PC-3 (cell line): ENCODE data around the gene AP1AR.

ENCODE experiments used
- EZH2phosphoT487 ChIP-seq: fragments of 300-600 bp; sonication (generic); IDR thresholded peaks from 2 replicates; pipeline ENCODE4 v1.6.1; 2018; ENCODE audit warnings: mild to moderate bottlenecking, antibody characterized with exemption, low read length, borderline replicate concordance
- TF ChIP-seq, protein P1 (sequence below): fragments of 300-600 bp; sonication (generic); conservative IDR thresholded peaks from 2 replicates; pipeline ENCODE4 v1.5.1; 2017; ENCODE audit warnings: antibody characterized with exemption, low read depth, mild to moderate bottlenecking, low read length

DNA sequence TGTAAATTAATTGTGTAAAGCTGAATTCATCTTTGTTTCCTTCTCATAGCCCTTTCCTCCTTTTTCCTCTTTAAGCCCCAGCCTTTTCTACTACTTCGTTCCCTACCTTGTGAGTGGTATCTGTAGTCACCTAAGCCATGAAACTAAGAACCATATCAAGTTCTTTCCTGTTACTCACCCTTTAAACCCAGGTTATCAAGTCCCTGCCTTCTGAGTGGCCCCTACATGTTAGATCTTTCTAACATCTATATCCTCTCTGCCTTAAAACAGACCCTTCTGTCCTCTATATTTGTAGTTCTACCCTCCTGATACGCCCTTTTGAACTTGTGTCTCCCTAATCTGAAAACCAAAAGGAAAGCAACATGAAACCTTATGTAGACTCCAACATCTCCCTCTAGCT lies 7.2 kb downstream of the AP1AR start:
- TF ChIP-seq, protein P1, sequence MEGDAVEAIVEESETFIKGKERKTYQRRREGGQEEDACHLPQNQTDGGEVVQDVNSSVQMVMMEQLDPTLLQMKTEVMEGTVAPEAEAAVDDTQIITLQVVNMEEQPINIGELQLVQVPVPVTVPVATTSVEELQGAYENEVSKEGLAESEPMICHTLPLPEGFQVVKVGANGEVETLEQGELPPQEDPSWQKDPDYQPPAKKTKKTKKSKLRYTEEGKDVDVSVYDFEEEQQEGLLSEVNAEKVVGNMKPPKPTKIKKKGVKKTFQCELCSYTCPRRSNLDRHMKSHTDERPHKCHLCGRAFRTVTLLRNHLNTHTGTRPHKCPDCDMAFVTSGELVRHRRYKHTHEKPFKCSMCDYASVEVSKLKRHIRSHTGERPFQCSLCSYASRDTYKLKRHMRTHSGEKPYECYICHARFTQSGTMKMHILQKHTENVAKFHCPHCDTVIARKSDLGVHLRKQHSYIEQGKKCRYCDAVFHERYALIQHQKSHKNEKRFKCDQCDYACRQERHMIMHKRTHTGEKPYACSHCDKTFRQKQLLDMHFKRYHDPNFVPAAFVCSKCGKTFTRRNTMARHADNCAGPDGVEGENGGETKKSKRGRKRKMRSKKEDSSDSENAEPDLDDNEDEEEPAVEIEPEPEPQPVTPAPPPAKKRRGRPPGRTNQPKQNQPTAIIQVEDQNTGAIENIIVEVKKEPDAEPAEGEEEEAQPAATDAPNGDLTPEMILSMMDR: no peak
- no peak for TF ChIP-seq EZH2phosphoT487
